OCI-LY1 (cell line): ENCODE data around the gene CD109.

Experiments used
- H2AFZ ChIP-seq: fragments of 200-600 bp; sonication (generic), shearing (Covaris generic); 2 replicates; pipeline ENCODE4 v1.6.0; 2014; ENCODE audit warnings: antibody characterized with exemption, mild to moderate bottlenecking, low read length
- H3F3A ChIP-seq: fragments of 200-600 bp; sonication (generic), shearing (Covaris generic); 2 replicates; pipeline ENCODE4 v1.6.0; 2014; ENCODE audit warnings: mild to moderate bottlenecking, antibody characterized with exemption, low read length, moderate library complexity; ENCODE audit not compliant: insufficient read depth
- H3K27ac ChIP-seq: fragments of 200-600 bp; sonication (generic); 2 replicates; pipeline ENCODE4 v1.5.1; 2014; ENCODE audit warnings: low read length, mixed run types, mild to moderate bottlenecking, low read depth; ENCODE audit not compliant: poor library complexity, severe bottlenecking
- H3K27me3 ChIP-seq: fragments of 200-600 bp; sonication (generic); 2 replicates; pipeline ENCODE4 v1.6.0; 2014; ENCODE audit warnings: antibody characterized with exemption, mild to moderate bottlenecking, low read length, moderate library complexity; ENCODE audit not compliant: insufficient read depth
- H3K36me3 ChIP-seq: fragments of 200-600 bp; sonication (generic); 2 replicates; pipeline ENCODE4 v1.6.1; 2014; ENCODE audit warnings: mild to moderate bottlenecking, antibody characterized with exemption, low read length, moderate library complexity, mixed read lengths; ENCODE audit not compliant: insufficient read depth
- H3K4me1 ChIP-seq: fragments of 200-600 bp; sonication (generic); 2 replicates; pipeline ENCODE4 v1.5.1; 2014; ENCODE audit warnings: mild to moderate bottlenecking, low read length, moderate library complexity; ENCODE audit not compliant: insufficient read depth, severe bottlenecking
- H3K4me2 ChIP-seq: fragments of 200-600 bp; sonication (generic), shearing (Covaris generic); 2 replicates; pipeline ENCODE4 v1.6.1; 2014; ENCODE audit warnings: low read length
- H3K4me3 ChIP-seq: fragments of 200-600 bp; sonication (generic); 2 replicates; pipeline ENCODE4 v1.5.1; 2014; ENCODE audit warnings: low read length, low read depth, mild to moderate bottlenecking, mixed read lengths; ENCODE audit not compliant: poor library complexity, severe bottlenecking
- H3K79me2 ChIP-seq: fragments of 200-600 bp; shearing (Covaris generic); 2 replicates; pipeline ENCODE4 v1.6.1; 2016; ENCODE audit warnings: mixed run types, low read length, mixed read lengths; ENCODE audit not compliant: insufficient read depth
- H3K9ac ChIP-seq: fragments of 200-600 bp; sonication (generic), shearing (Covaris generic); 2 replicates; pipeline ENCODE4 v1.6.1; 2014; ENCODE audit warnings: mild to moderate bottlenecking, low read length, mixed read lengths
- H3K9me2 ChIP-seq: fragments of 200-600 bp; sonication (generic), shearing (Covaris generic); 2 replicates; pipeline ENCODE4 v1.6.1; 2014; ENCODE audit warnings: low read depth, mild to moderate bottlenecking, low read length, mixed read lengths
- H3K9me3 ChIP-seq: fragments of 200-600 bp; shearing (Covaris generic); 2 replicates; pipeline ENCODE4 v1.6.1; 2014; ENCODE audit warnings: low read length, mixed read lengths
- H4K20me1 ChIP-seq: fragments of 200-600 bp; sonication (generic), shearing (Covaris generic); 2 replicates; pipeline ENCODE4 v1.6.0; 2016; ENCODE audit warnings: mild to moderate bottlenecking, low read length; ENCODE audit not compliant: insufficient read depth
- CTCF ChIP-seq: fragments of 200-600 bp; sonication (generic), shearing (Covaris generic); IDR thresholded peaks from 2 replicates; pipeline ENCODE4 v1.5.1; 2017; ENCODE audit warnings: mild to moderate bottlenecking, antibody characterized with exemption, low read length, moderate library complexity, mixed read lengths
- EZH2 ChIP-seq: fragments of 200-600 bp; sonication (generic), shearing (Covaris generic); IDR thresholded peaks from 2 replicates; pipeline ENCODE4 v1.8.0; 2017; ENCODE audit warnings: borderline replicate concordance, mixed run types, mild to moderate bottlenecking, antibody characterized with exemption, low read length, moderate library complexity, mixed read lengths

The CD109 gene

GRCh38 chr6:73738367-73739028 is 42.5 kb downstream of the CD109 start:
- no peaks in the 10 kb centered on the region for H3K27me3 ChIP-seq
- H3K79me2 ChIP-seq, result no peaks in the 10 kb centered on the region
- no peaks in the 10 kb centered on the region for H3K36me3 ChIP-seq
- H3K27ac ChIP-seq, result no peak overlapping the region
- H3K4me2 ChIP-seq, result no peak overlapping the region
- H3K4me3 ChIP-seq, result no peak overlapping the region
- no peak overlapping the region for H2AFZ ChIP-seq
- no peaks in the 10 kb centered on the region for H3F3A ChIP-seq
- TF ChIP-seq EZH2 (no peak), CTCF (no peak)
- H3K9me3 ChIP-seq, result no peaks in the 10 kb centered on the region
- H4K20me1 ChIP-seq, result no peaks in the 10 kb centered on the region
- no peaks in the 10 kb centered on the region for H3K9me2 ChIP-seq
- no peak overlapping the region for H3K9ac ChIP-seq
- H3K4me1 ChIP-seq, result no peaks in the 10 kb centered on the region

GRCh38 chr6:73739096-73739495 is 43.1 kb downstream of the CD109 start:
- Histone ChIP-seq H3K4me1 (no peaks in the 10 kb centered on the region), H3F3A (no peaks in the 10 kb centered on the region), H3K9me2 (no peaks in the 10 kb centered on the region), H2AFZ (no peak overlapping the region), H3K27me3 (no peaks in the 10 kb centered on the region), H3K36me3 (no peaks in the 10 kb centered on the region), H3K79me2 (no peaks in the 10 kb centered on the region), H3K4me2 (no peak overlapping the region), H3K4me3 (no peak overlapping the region), H3K9ac (no peak overlapping the region), H4K20me1 (no peaks in the 10 kb centered on the region), H3K9me3 (no peaks in the 10 kb centered on the region), H3K27ac (no peak overlapping the region)
- TF ChIP-seq CTCF (peak; percentile 73), EZH2 (no peak)

DNA sequence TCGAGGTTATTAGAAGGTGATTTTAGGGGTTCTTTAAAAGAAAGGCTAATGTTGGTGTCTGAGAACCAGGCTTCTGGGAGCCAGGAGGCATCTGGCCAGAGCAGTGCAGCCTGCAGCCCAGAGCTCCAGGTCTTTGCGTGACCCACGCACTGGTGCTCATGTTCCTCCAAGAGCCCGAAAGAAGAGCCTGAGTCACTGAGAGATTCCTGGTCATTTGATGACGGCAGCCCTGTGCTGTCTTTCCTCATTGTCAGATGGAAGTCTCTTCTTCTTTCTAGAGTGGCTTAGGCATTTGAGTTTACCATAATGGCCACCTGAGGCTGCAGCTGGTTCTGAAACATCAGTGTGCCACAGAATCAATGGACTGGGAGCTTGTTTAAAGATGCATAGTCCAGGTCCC is 46.4 kb downstream of the CD109 start:
- Histone ChIP-seq H3F3A (no peaks in the 10 kb centered on the region), H3K4me1 (no peaks in the 10 kb centered on the region), H4K20me1 (no peaks in the 10 kb centered on the region), H3K36me3 (no peaks in the 10 kb centered on the region), H3K4me3 (no peak overlapping the region), H3K9me2 (no peaks in the 10 kb centered on the region), H2AFZ (no peak overlapping the region), H3K27me3 (no peaks in the 10 kb centered on the region), H3K27ac (no peak overlapping the region), H3K9ac (no peak overlapping the region), H3K9me3 (no peaks in the 10 kb centered on the region), H3K4me2 (no peak overlapping the region), H3K79me2 (no peaks in the 10 kb centered on the region)
- TF ChIP-seq CTCF (no peak), EZH2 (no peak)
